GM21786 (cell line): Measurements from ENCODE around the gene CCDC148.
"Not testable (repeated sequence)": the region's sequence is repeated elsewhere in the genome, so short reads cannot be mapped to it uniquely, and the experiment has no call there.

Experiments
- ATAC-seq: cut with Tn5 transposase; IDR thresholded peaks from one replicate; pipeline ENCODE4 v1.9.1; 2021; ENCODE audit not compliant: unreplicated experiment

CCDC148 gene

GRCh38 chr2:158223066-158223465, 233.5 kb downstream of the CCDC148 start:
- ATAC-seq, result not testable (repeated sequence)

GRCh38 chr2:158221063-158222020, 235.2 kb downstream of the CCDC148 start:
- no peak for ATAC-seq

- no peak for ATAC-seq
Observed at GRCh38 chr2:158217593-158217992, 239.0 kb downstream of the CCDC148 start.

GRCh38 chr2:158214431-158214830, 242.1 kb downstream of the CCDC148 start:
- ATAC-seq, result peak; percentile 90

- ATAC-seq, result no peak
Observed at GRCh38 chr2:158213773-158214172, 242.8 kb downstream of the CCDC148 start.

- no peak for ATAC-seq
Observed at GRCh38 chr2:158212301-158212700, 244.3 kb downstream of the CCDC148 start.

- no peak for ATAC-seq
Observed at GRCh38 chr2:158211502-158211901, 245.1 kb downstream of the CCDC148 start.

- ATAC-seq, result no peak
Observed at GRCh38 chr2:158207354-158207753, 249.2 kb downstream of the CCDC148 start.

GRCh38 chr2:158205215-158205614, 251.3 kb downstream of the CCDC148 start:
- ATAC-seq, result no peak

- peak; percentile 53 for ATAC-seq
Observed at GRCh38 chr2:158204741-158205165, 251.8 kb downstream of the CCDC148 start.

GRCh38 chr2:158202161-158202815, 254.3 kb downstream of the CCDC148 start:
- ATAC-seq, result no peak

- ATAC-seq, result no peak
Observed at GRCh38 chr2:158199928-158200650, 256.5 kb downstream of the CCDC148 start.

- ATAC-seq, result no peak
Observed at GRCh38 chr2:158197940-158198339, 258.6 kb downstream of the CCDC148 start.

GRCh38 chr2:158194229-158194628, 262.3 kb downstream of the CCDC148 start:
- no peak for ATAC-seq

- no peak for ATAC-seq
Observed at GRCh38 chr2:158192515-158193443, 263.8 kb downstream of the CCDC148 start.

GRCh38 chr2:158191076-158191895, 265.3 kb downstream of the CCDC148 start:
- peak; percentile 87 for ATAC-seq

- ATAC-seq, result no peak
Observed at GRCh38 chr2:158189526-158189925, 267.0 kb downstream of the CCDC148 start.

GRCh38 chr2:158187908-158188307, 268.6 kb downstream of the CCDC148 start:
- ATAC-seq, result no peak

GRCh38 chr2:158184556-158185343, 271.8 kb downstream of the CCDC148 start:
- ATAC-seq, result no peak
